ENCODE results near the gene ZEB2. TPM values are rescaled to one million over a fixed set of nuclear protein-coding genes. Genes with fewer than 3 reads are reported as not detected.

Gene ZEB2
- total RNA-seq, 4 donors from 2014 or later, result 19.8 to 69.6 (median 42.9) TPM

GRCh38 chr2:144516981-144517865 lies 2.7 kb downstream of the ZEB2 start:
- Histone ChIP-seq H3K9me3 (no peaks in the 10 kb centered on the region), H3K27me3 (peaks cover 97% of the 10 kb centered on the region), H3K36me3 (no peaks in the 10 kb centered on the region), H3K27ac (peak overlapping the region; percentile 87 to 91 (median 88)), H3K4me3 (peak overlapping the region; percentile 27 to 77 (median 58)), H3K4me1 (peaks cover 0 to 10% (median 0%) of the 10 kb centered on the region in 4 donors)
- in situ Hi-C loops (cut with MboI; ENCODE audit: low pct_ligation_motif_present in 1 of 4, low pct_unique_long_range_greater_than_20kb in 1 of 4, low sequenced_read_pairs in 3 of 4), result loop anchor here in 2 of 4 donors (25.0 kb wide), 2 partner anchors 580 to 1245 kb away; no protein-coding TSS in a partner anchor
- peak; percentile 32 for DNase-seq
- peak; percentile 65 to 81 (median 74) for TF ChIP-seq POLR2AphosphoS5 (IDR thresholded peaks at IDR 0.05)
- no peak for TF ChIP-seq EP300 (IDR thresholded peaks at IDR 0.05; ENCODE audit: low read depth)
- peak; percentile 40 for TF ChIP-seq POLR2A (IDR thresholded peaks at IDR 0.05)
- 0 to 1% methylated on average over 20 to 51 of the region's 83 CpGs for WGBS, 2 donors (ENCODE audit: low coverage in 1 of 2)
- intact Hi-C loops (cut with DNase I; ENCODE audit: low total_unique reads), result loop anchor here (10.0 kb wide), 1 partner anchor 182 kb away; a partner anchor contains a TSS

- peaks cover 97% of the 10 kb centered on the region for H3K27me3 ChIP-seq
- intact Hi-C loops (cut with DNase I; ENCODE audit: low total_unique reads), result loop anchor here (10.0 kb wide), 1 partner anchor 182 kb away; a partner anchor contains a TSS
- 3% methylated on average over 51 of the region's 57 CpGs; no CpG with 5 or more reads in 1 of the 2 donors for WGBS, 2 donors (ENCODE audit: low coverage in 1 of 2)
- H3K9me3 ChIP-seq, result no peaks in the 10 kb centered on the region
- H3K27ac ChIP-seq, result peak overlapping the region; percentile 87 to 91 (median 88)
- DNase-seq, result no peak
- H3K36me3 ChIP-seq, result no peaks in the 10 kb centered on the region
- H3K4me1 ChIP-seq, result peaks cover 0 to 10% (median 0%) of the 10 kb centered on the region in 4 donors
- TF ChIP-seq CTCF (IDR thresholded peaks at IDR 0.05) (no peak), EP300 (IDR thresholded peaks at IDR 0.05; ENCODE audit: low read depth) (no peak), POLR2AphosphoS5 (IDR thresholded peaks at IDR 0.05) (no peak), POLR2A (IDR thresholded peaks at IDR 0.05) (no peak)
- H3K4me3 ChIP-seq, result peak overlapping the region; percentile 55 to 77 (median 60)
- in situ Hi-C loops (cut with MboI; ENCODE audit: low pct_ligation_motif_present in 1 of 4, low pct_unique_long_range_greater_than_20kb in 1 of 4, low sequenced_read_pairs in 3 of 4), result loop anchor here in 2 of 4 donors (25.0 kb wide), 2 partner anchors 579 to 1246 kb away; no protein-coding TSS in a partner anchor
Measured at GRCh38 chr2:144516411-144516980, 3.4 kb downstream of the ZEB2 start.

- in situ Hi-C loops (cut with MboI; ENCODE audit: low pct_ligation_motif_present in 1 of 4, low pct_unique_long_range_greater_than_20kb in 1 of 4, low sequenced_read_pairs in 3 of 4) (loop anchor here in 2 of 4 donors (25.0 kb wide), 2 partner anchors 579 to 1246 kb away; no protein-coding TSS in a partner anchor), intact Hi-C loops (cut with DNase I; ENCODE audit: low total_unique reads) (loop anchor here (10.0 kb wide), 1 partner anchor 181 kb away; a partner anchor contains a TSS)
- H3K9me3 ChIP-seq, result no peaks in the 10 kb centered on the region
- peak overlapping the region; percentile 87 to 91 (median 88) for H3K27ac ChIP-seq
- H3K4me3 ChIP-seq, result peak overlapping the region; percentile 55 to 77 (median 60)
- WGBS, 2 donors (ENCODE audit: low coverage in 1 of 2), result 4 to 7% methylated on average over 4 to 49 of the region's 50 CpGs
- H3K36me3 ChIP-seq, result no peaks in the 10 kb centered on the region
- peak; percentile 25 for DNase-seq
- peaks cover 0 to 10% (median 0%) of the 10 kb centered on the region in 4 donors for H3K4me1 ChIP-seq
- peaks cover 97% of the 10 kb centered on the region for H3K27me3 ChIP-seq
- TF ChIP-seq CTCF (IDR thresholded peaks at IDR 0.05) (no peak), POLR2AphosphoS5 (IDR thresholded peaks at IDR 0.05) (no peak), POLR2A (IDR thresholded peaks at IDR 0.05) (no peak), EP300 (IDR thresholded peaks at IDR 0.05; ENCODE audit: low read depth) (no peak)
Measured at GRCh38 chr2:144515696-144516410, 4.1 kb downstream of the ZEB2 start.

GRCh38 chr2:144515099-144515695 lies 4.7 kb downstream of the ZEB2 start:
- Histone ChIP-seq H3K27ac (peak overlapping the region; percentile 87 to 91 (median 88)), H3K4me3 (peak overlapping the region in 3 of 4 donors; percentile 55 to 77 (median 61)), H3K27me3 (peaks cover 96% of the 10 kb centered on the region), H3K36me3 (no peaks in the 10 kb centered on the region), H3K9me3 (no peaks in the 10 kb centered on the region), H3K4me1 (peaks cover 0 to 10% (median 0%) of the 10 kb centered on the region in 4 donors)
- WGBS, 2 donors (ENCODE audit: low coverage in 1 of 2), result 11 to 13% methylated on average over 4 of the region's 4 CpGs
- in situ Hi-C loops (cut with MboI; ENCODE audit: low pct_ligation_motif_present in 1 of 4, low pct_unique_long_range_greater_than_20kb in 1 of 4, low sequenced_read_pairs in 3 of 4), result loop anchor here in 2 of 4 donors (25.0 kb wide), 2 partner anchors 578 to 1247 kb away; no protein-coding TSS in a partner anchor
- DNase-seq, result no peak
- TF ChIP-seq POLR2AphosphoS5 (IDR thresholded peaks at IDR 0.05), result no peak
- TF ChIP-seq POLR2A (IDR thresholded peaks at IDR 0.05), result no peak
- TF ChIP-seq EP300 (IDR thresholded peaks at IDR 0.05; ENCODE audit: low read depth), result no peak
- no peak for TF ChIP-seq CTCF (IDR thresholded peaks at IDR 0.05)
- intact Hi-C loops (cut with DNase I; ENCODE audit: low total_unique reads), result loop anchor here (10.0 kb wide), 1 partner anchor 180 kb away; a partner anchor contains a TSS

Data from transverse colon (tissue), 4 donors.